HL-60 (cell line): ENCODE results near the gene NR3C1.

Experiments used
- GABPA ChIP-seq: IDR thresholded peaks from 2 replicates; pipeline ENCODE4 v1.6.1; 2012; ENCODE audit warnings: low read depth
- POLR2AphosphoS5 ChIP-seq: IDR thresholded peaks from 2 replicates; pipeline ENCODE4 v1.6.1; 2012; ENCODE audit warnings: low read depth
- SPI1 ChIP-seq: IDR thresholded peaks from 2 replicates; pipeline ENCODE4 v1.6.1; 2012; ENCODE audit warnings: low read depth, mild to moderate bottlenecking, borderline replicate concordance
- TF ChIP-seq, protein P1 (sequence below): IDR thresholded peaks from one replicate; pipeline ENCODE4 v1.5.1; 2011; ENCODE audit warnings: low read length, control low read depth, inconsistent platforms; ENCODE audit not compliant: insufficient read depth
- TF ChIP-seq, protein P2 (sequence below): IDR thresholded peaks from 2 replicates; pipeline ENCODE4 v1.6.1; 2012; ENCODE audit warnings: low read depth; ENCODE audit not compliant: insufficient replicate concordance

DNA sequence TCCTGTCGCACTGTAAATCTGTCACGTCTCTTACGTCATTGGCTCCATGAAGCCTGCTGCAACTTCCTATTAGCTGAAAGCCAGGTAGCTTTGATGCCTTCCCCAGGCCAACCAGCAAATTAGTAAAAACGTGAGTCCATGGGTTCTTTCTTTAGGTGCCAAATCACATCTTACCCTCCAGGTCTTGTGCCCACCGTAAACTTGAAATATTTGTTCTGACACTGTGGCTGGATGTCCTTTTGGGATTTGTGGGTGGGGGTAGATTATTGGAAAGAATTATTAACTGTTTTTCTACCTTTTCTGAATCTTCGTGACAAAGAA lies 172.8 kb downstream of the NR3C1 start:
- TF ChIP-seq, protein P1, sequence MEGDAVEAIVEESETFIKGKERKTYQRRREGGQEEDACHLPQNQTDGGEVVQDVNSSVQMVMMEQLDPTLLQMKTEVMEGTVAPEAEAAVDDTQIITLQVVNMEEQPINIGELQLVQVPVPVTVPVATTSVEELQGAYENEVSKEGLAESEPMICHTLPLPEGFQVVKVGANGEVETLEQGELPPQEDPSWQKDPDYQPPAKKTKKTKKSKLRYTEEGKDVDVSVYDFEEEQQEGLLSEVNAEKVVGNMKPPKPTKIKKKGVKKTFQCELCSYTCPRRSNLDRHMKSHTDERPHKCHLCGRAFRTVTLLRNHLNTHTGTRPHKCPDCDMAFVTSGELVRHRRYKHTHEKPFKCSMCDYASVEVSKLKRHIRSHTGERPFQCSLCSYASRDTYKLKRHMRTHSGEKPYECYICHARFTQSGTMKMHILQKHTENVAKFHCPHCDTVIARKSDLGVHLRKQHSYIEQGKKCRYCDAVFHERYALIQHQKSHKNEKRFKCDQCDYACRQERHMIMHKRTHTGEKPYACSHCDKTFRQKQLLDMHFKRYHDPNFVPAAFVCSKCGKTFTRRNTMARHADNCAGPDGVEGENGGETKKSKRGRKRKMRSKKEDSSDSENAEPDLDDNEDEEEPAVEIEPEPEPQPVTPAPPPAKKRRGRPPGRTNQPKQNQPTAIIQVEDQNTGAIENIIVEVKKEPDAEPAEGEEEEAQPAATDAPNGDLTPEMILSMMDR, result no peak
- TF ChIP-seq, protein P2, sequence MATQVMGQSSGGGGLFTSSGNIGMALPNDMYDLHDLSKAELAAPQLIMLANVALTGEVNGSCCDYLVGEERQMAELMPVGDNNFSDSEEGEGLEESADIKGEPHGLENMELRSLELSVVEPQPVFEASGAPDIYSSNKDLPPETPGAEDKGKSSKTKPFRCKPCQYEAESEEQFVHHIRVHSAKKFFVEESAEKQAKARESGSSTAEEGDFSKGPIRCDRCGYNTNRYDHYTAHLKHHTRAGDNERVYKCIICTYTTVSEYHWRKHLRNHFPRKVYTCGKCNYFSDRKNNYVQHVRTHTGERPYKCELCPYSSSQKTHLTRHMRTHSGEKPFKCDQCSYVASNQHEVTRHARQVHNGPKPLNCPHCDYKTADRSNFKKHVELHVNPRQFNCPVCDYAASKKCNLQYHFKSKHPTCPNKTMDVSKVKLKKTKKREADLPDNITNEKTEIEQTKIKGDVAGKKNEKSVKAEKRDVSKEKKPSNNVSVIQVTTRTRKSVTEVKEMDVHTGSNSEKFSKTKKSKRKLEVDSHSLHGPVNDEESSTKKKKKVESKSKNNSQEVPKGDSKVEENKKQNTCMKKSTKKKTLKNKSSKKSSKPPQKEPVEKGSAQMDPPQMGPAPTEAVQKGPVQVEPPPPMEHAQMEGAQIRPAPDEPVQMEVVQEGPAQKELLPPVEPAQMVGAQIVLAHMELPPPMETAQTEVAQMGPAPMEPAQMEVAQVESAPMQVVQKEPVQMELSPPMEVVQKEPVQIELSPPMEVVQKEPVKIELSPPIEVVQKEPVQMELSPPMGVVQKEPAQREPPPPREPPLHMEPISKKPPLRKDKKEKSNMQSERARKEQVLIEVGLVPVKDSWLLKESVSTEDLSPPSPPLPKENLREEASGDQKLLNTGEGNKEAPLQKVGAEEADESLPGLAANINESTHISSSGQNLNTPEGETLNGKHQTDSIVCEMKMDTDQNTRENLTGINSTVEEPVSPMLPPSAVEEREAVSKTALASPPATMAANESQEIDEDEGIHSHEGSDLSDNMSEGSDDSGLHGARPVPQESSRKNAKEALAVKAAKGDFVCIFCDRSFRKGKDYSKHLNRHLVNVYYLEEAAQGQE, result no peak
- TF ChIP-seq POLR2AphosphoS5, result no peak
- no peak for TF ChIP-seq GABPA
- no peak for TF ChIP-seq SPI1
